ENCODE measurements around the gene PAGR1. TPM values are rescaled to one million over a fixed set of nuclear protein-coding genes. Genes with fewer than 3 reads are reported as not detected.

The PAGR1 gene
- total and polyA plus RNA-seq, 10 of the 15 experiments (the other 5 are each of a cell fraction or from before 2014, with no cell fraction given), result 1.1 to 57.7 (median 23.4) TPM

DNA sequence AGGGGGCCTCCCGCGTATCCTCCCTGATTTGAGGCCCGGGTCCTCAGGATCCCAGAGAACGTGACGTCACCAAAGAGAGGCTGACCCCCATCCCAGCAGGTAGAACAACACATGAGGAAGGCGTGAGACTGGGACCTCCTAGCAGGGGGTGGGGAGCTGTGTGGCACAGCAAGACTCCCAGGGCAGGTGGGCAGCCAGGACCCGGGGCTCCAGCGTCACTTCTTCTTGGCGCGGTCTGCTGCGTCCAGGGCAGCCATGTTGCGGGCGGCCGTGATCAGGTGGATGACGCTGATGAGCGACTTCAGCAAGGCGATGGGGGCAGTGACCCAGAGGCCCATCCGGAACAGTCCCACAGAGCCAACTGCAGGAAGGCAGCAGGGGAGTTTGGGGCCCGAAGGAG is 43.0 kb downstream of the PAGR1 start:
- no peak overlapping the region for H3K27ac ChIP-seq (ENCODE audit: control insufficient read depth, insufficient read depth)
- whole genome bisulfite sequencing (ENCODE audit: insufficient coverage, insufficient replicate concordance, low lambda C conversion rate, missing lambda C conversion rate), result 94% methylated on average over 19 of the region's 19 CpGs
- H2AFZ ChIP-seq (ENCODE audit: control insufficient read depth, low read depth, low read length), result no peak overlapping the region
- ChIA-PET RAD21 (ENCODE audit: unreplicated experiment) (no interaction called here), SMC1A (ENCODE audit: uncharacterized antibody, unreplicated experiment) (no interaction called here), POLR2A (no interaction called here), CTCF (interaction anchor here (1.9 kb wide), 1 partner anchor 11 kb away, joined by 11 read pairs; no protein-coding TSS in a partner anchor)
- H3K4me1 ChIP-seq (ENCODE audit: control insufficient read depth, insufficient read depth, low read length), result peaks cover 4% of the 10 kb centered on the region
- BruUV-seq (replicated peaks), result no TSS peak
- peaks cover 7% of the 10 kb centered on the region for H3K79me2 ChIP-seq (ENCODE audit: control insufficient read depth, insufficient read depth, low read length)
- in situ Hi-C loops (cut with MboI) (no loop called here), intact Hi-C loops (cut with micrococcal nuclease; ENCODE audit: unreplicated experiment) (no loop called here)
- no peak for FAIRE-seq
- H3K4me3 ChIP-seq, result no peak overlapping the region
- no peaks in the 10 kb centered on the region for H3K9me3 ChIP-seq (replicated peaks; ENCODE audit: control insufficient read depth, insufficient read depth, low read length)
- H4K20me1 ChIP-seq (ENCODE audit: control insufficient read depth, insufficient read depth), result no peaks in the 10 kb centered on the region
- H3K36me3 ChIP-seq (ENCODE audit: control insufficient read depth in 2 of 2, insufficient read depth in 2 of 2, low read length in 1 of 2), result peaks cover 0 to 3% of the 10 kb centered on the region in 2 experiments; a peak in 2 of 4 replicates
- TF ChIP-seq SREBF1 (IDR thresholded peaks at IDR 0.05; ENCODE audit: low read length) (no peak), TCF7 (IDR thresholded peaks at IDR 0.05; ENCODE audit: borderline replicate concordance) (no peak), SPI1 (IDR thresholded peaks at IDR 0.05; ENCODE audit: borderline replicate concordance, insufficient read depth, low read depth, low read length) (no peak), ATF7 (IDR thresholded peaks at IDR 0.05; ENCODE audit: low read depth) (no peak), SUZ12 (IDR thresholded peaks at IDR 0.05; ENCODE audit: unreplicated experiment) (no peak), FOS (IDR thresholded peaks at IDR 0.05; ENCODE audit: borderline replicate concordance, extremely low read depth, insufficient read length) (no peak), FOXK2 (IDR thresholded peaks at IDR 0.05) (no peak), SRF (IDR thresholded peaks at IDR 0.05; ENCODE audit: low read depth in 2 of 2, low read length in 2 of 2) (no peak)
- TF ChIP-seq, protein P1, sequence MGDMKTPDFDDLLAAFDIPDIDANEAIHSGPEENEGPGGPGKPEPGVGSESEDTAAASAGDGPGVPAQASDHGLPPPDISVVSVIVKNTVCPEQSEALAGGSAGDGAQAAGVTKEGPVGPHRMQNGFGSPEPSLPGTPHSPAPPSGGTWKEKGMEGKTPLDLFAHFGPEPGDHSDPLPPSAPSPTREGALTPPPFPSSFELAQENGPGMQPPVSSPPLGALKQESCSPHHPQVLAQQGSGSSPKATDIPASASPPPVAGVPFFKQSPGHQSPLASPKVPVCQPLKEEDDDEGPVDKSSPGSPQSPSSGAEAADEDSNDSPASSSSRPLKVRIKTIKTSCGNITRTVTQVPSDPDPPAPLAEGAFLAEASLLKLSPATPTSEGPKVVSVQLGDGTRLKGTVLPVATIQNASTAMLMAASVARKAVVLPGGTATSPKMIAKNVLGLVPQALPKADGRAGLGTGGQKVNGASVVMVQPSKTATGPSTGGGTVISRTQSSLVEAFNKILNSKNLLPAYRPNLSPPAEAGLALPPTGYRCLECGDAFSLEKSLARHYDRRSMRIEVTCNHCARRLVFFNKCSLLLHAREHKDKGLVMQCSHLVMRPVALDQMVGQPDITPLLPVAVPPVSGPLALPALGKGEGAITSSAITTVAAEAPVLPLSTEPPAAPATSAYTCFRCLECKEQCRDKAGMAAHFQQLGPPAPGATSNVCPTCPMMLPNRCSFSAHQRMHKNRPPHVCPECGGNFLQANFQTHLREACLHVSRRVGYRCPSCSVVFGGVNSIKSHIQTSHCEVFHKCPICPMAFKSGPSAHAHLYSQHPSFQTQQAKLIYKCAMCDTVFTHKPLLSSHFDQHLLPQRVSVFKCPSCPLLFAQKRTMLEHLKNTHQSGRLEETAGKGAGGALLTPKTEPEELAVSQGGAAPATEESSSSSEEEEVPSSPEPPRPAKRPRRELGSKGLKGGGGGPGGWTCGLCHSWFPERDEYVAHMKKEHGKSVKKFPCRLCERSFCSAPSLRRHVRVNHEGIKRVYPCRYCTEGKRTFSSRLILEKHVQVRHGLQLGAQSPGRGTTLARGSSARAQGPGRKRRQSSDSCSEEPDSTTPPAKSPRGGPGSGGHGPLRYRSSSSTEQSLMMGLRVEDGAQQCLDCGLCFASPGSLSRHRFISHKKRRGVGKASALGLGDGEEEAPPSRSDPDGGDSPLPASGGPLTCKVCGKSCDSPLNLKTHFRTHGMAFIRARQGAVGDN (IDR thresholded peaks at IDR 0.05), result no peak
- no peak overlapping the region for H3K4me2 ChIP-seq (ENCODE audit: control insufficient read depth, insufficient read depth)
- no peaks in the 10 kb centered on the region for H3K27me3 ChIP-seq (replicated peaks in 1 of 2; ENCODE audit: control insufficient read depth in 2 of 2, insufficient read depth in 2 of 2, low read length in 1 of 2)
- no peak for ATAC-seq
- no peak for DNase-seq (ENCODE audit: low read depth, low spot score)
- H3K9ac ChIP-seq (ENCODE audit: control insufficient read depth, insufficient read depth, low read length), result no peak overlapping the region
